ENCODE data around the gene LRRN3.

DNA sequence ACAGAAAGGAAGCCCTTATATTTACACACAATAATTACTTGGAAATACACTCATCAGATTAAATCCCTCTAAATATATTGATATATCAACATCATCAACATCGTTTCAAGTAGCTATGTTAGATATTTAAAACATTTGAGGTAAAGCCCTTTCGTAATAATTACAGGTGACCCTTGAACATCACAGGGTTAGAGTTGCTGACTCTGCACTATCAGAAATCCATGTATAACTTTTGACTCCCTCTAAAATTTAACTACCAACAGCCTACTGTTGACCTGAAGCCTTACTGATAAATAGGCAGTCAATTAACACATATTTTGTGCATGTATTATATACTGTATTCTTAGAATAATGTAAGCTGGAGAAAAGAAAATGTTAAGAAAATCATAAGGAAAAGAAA is 34.6 kb upstream of the LRRN3 start:
- TF ChIP-seq, protein P1, sequence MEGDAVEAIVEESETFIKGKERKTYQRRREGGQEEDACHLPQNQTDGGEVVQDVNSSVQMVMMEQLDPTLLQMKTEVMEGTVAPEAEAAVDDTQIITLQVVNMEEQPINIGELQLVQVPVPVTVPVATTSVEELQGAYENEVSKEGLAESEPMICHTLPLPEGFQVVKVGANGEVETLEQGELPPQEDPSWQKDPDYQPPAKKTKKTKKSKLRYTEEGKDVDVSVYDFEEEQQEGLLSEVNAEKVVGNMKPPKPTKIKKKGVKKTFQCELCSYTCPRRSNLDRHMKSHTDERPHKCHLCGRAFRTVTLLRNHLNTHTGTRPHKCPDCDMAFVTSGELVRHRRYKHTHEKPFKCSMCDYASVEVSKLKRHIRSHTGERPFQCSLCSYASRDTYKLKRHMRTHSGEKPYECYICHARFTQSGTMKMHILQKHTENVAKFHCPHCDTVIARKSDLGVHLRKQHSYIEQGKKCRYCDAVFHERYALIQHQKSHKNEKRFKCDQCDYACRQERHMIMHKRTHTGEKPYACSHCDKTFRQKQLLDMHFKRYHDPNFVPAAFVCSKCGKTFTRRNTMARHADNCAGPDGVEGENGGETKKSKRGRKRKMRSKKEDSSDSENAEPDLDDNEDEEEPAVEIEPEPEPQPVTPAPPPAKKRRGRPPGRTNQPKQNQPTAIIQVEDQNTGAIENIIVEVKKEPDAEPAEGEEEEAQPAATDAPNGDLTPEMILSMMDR (IDR thresholded peaks at IDR 0.05) = no peak
- TF ChIP-seq POLR2A (IDR thresholded peaks at IDR 0.05) (no peak), EP300 (IDR thresholded peaks at IDR 0.05) (no peak)
